Dedifferentiated amniotic fluid mesenchymal stem cell (primary cell): ENCODE measurements around the gene ERRFI1.
A peak's percentile ranks its signal among the peaks of the same experiment; 100 is the strongest.

Source experiments
- DNase-seq: peaks from one replicate; pipeline ENCODE4 v3.0.0-alpha.2; 2016; ENCODE audit errors: extremely low spot score

Gene ERRFI1

GRCh38 chr1:8018492-8019228 is 7.4 kb downstream of the ERRFI1 start:
- no peak for DNase-seq

GRCh38 chr1:8017495-8018197 is 8.5 kb downstream of the ERRFI1 start:
- DNase-seq, result no peak

GRCh38 chr1:8016895-8017241 is 9.2 kb downstream of the ERRFI1 start:
- DNase-seq, result no peak

- DNase-seq, result no peak
These were observed 9.8 kb downstream of the ERRFI1 start for GRCh38 chr1:8016210-8016894.

GRCh38 chr1:8015809-8016165 is 10.3 kb downstream of the ERRFI1 start:
- DNase-seq, result no peak

- DNase-seq, result peak; percentile 90
These were observed 10.9 kb downstream of the ERRFI1 start for GRCh38 chr1:8015036-8015808.

GRCh38 chr1:8014381-8014988 is 11.6 kb downstream of the ERRFI1 start:
- DNase-seq, result no peak

GRCh38 chr1:8013800-8014199 is 12.3 kb downstream of the ERRFI1 start:
- DNase-seq, result no peak

GRCh38 chr1:8013399-8013798 is 12.7 kb downstream of the ERRFI1 start:
- no peak for DNase-seq

GRCh38 chr1:8012955-8013354 is 13.2 kb downstream of the ERRFI1 start:
- no peak for DNase-seq

GRCh38 chr1:8011923-8012858 is 13.9 kb downstream of the ERRFI1 start:
- no peak for DNase-seq

GRCh38 chr1:8011016-8011415 is 15.1 kb downstream of the ERRFI1 start:
- DNase-seq, result no peak

GRCh38 chr1:8010080-8010664 is 15.9 kb downstream of the ERRFI1 start:
- DNase-seq, result no peak

- no peak for DNase-seq
These were observed 16.8 kb downstream of the ERRFI1 start for GRCh38 chr1:8009043-8010002.

- DNase-seq, result no peak
These were observed 19.8 kb downstream of the ERRFI1 start for GRCh38 chr1:8006037-8006963.

GRCh38 chr1:8004803-8005573 is 21.1 kb downstream of the ERRFI1 start:
- peak; percentile 91 for DNase-seq

- DNase-seq, result no peak
These were observed 21.9 kb downstream of the ERRFI1 start for GRCh38 chr1:8004113-8004802.
